Activated CD8-positive, alpha-beta memory T cell treated with anti-CD3 and anti-CD28 coated beads, Interleukin-2, amount 50 U/mL, for 1 hour (primary cell): Measurements from ENCODE around the gene CACNA1E.

Source experiments
- DNase-seq: peaks from one replicate; pipeline ENCODE4 v3.0.0-alpha.2; 2020; ENCODE audit errors: extremely low read depth

Gene CACNA1E

DNA sequence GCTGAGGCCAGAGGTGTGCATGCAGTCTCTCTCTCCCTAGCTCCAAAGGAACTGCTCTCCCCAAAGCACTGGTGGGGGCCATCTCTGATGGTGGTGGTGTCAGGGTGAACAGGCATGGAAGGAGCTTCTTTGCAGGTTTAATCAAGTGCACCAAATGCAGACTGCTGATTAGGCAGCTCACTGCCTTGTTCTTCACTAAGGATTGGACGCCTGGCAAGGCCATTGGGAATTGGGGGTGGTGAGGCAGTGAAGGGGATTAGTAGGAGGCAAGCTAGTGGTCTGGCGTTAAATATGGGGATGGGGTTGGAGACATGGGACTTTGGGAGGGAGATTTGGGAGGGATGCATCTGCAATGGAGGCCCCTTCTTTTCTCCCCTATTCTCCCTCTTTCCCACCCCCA is 1.5 kb downstream of the CACNA1E start:
- DNase-seq, result no peak

DNA sequence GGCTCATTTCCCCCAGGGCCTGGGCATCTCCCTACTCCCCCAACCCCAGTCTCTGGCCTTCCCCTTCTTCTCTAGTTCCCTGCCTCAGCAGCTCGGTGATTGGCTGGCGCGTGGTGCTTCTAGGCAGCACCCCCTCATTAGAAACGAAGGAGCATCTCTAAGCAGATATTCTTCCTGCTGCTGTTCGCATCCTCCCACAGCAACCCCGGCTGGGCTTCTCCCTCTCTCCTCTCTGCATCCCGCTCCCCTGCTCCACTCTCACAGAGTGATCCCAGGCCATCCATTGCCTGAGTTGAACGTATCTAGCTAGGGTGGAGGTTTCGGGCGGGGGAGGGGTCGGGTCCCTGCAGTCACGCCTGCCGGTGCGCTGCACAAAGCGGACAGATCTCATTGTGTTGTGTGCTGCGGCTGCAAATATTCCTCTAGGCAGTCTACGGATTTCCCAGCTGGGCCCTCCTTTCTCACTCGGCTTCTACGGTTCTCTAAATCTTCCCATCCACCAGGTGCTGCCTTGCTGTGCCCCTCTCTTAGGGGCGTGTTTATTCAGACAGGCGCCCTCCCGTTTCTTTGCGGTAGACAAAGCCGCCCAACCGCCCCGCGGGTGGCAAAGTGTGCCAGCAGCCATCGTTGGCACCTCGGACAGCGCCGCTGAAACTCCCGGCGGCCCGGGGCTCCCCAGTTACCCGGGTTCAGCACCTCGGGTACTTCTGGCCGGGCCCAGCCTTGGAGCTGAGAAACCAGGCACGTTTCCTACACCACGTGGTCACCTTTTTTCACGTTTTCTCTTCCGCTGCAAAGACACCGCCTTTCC is 2.2 kb downstream of the CACNA1E start:
- DNase-seq, result no peak

DNA sequence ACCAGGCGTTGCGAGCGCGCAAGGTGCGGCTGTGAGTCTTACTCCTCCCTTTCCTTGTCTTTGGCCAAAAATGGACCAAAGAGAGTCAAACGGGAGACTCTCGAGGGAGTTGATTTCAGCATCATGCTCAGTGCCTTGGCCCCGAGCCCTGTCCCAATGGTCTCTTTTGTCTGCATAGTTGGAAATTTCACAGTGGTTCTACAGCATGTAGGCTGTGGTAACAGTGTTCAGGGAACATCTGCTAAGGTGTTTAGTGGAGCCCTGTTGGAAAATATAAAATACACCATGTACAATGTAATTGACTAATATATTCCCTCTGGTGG is 2.7 kb downstream of the CACNA1E start:
- DNase-seq, result no peak

DNA sequence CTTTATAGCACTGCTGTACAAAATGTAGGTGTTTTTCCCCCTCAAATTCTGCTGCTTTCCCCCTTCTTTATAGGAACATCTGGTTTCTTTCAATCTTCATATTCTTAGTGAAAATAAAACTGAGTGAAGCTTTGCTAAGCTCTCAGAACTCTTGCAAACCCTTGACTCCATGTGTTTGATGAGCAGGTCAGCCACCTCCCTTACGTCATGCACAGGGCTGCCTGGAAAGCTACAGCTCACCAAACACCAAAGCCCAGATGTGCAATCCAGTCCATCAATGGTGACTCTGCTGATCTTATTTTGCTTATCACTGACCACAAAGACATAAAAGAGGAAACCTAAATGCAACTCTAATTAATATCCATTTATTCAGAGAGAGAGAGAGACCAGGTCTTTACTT is 5.5 kb downstream of the CACNA1E start:
- DNase-seq, result no peak

DNA sequence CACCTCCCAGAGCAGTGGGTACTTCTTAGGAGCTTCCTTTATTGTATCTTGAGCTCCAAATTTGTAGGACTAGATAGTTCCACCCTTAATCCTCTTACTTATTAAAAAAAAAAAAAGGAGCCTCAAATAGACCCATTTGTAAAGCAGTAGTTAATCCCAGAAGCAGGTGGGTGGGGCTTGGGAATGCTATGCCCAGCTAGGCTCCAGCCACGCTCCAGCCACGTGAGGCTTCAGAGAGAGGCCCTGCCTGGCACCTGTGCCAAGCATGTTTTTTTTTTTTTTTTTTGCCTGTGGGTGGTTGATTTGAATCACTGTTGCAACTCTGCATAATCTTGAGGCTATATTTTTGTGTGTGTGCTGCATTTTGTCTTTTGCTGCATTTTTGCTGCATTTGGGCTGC is 7.0 kb downstream of the CACNA1E start:
- no peak for DNase-seq

- DNase-seq, result no peak
Measured at GRCh38 chr1:181490740-181491712, 7.7 kb downstream of the CACNA1E start.

DNA sequence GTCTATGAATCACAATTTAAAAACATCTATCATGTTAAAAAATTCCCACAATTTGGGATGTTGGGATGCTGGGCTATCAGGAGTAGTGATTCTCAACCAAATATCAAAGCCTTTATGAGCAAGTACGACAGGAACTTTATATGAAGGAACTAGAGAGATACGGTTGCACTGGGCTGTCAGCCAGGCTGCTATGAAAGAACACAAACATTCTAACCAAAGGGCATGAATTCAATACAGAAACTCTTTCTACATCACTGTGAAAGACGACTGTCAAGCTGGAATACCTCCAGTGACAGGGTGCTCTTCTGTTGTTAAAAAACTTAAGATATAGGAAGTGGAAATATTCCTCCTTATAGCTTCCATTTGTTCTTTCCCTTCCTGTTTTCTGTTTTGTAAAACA is 9.8 kb downstream of the CACNA1E start:
- no peak for DNase-seq

GRCh38 chr1:181493885-181494284 is 10.6 kb downstream of the CACNA1E start:
- DNase-seq, result no peak

- no peak for DNase-seq
Measured at GRCh38 chr1:181496759-181497158, 13.4 kb downstream of the CACNA1E start.

DNA sequence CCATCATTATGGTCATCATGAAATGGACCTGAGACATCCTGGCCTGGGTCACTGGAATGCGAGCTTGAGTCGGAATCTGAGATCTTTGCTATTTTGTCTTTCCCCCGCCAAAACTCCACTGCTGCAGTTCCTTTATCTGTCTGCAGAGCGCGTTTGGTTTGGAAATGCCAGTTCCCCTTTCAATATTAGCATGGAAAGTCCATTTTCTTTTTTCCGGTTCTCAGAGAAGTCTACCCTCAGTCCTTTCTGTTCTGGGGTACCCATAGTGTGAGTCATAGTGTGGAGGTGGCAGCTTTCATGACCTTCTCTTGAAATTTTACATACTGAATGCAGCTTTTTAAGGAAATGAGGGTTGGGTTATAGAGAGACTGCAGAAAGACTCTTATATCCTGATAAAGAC is 14.6 kb downstream of the CACNA1E start:
- DNase-seq, result no peak

DNA sequence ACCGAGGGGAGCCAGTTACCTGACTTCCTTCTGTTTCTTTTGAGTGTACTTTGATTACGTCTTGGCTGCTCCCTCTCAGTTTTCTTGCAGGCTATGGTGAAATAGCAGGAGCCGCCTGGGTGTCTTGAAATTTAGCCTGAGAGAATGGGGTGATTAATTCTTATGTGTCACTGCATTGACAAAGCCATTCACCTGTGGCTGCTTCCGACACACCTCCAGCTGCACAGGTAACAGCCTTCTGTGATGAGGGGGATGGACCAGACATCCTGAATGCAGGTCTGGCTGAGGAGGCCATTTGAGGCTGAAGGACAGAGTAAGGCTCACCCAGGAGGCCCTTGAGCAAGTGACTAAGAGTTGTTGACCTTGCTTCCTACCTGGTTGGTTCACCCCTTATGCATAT is 16.5 kb downstream of the CACNA1E start:
- no peak for DNase-seq

GRCh38 chr1:181500636-181501035 is 17.3 kb downstream of the CACNA1E start:
- DNase-seq, result no peak

GRCh38 chr1:181501612-181502011 is 18.3 kb downstream of the CACNA1E start:
- no peak for DNase-seq

- DNase-seq, result no peak
Measured at GRCh38 chr1:181503171-181503810, 20.0 kb downstream of the CACNA1E start.

GRCh38 chr1:181504399-181504842 is 21.1 kb downstream of the CACNA1E start:
- DNase-seq, result no peak

DNA sequence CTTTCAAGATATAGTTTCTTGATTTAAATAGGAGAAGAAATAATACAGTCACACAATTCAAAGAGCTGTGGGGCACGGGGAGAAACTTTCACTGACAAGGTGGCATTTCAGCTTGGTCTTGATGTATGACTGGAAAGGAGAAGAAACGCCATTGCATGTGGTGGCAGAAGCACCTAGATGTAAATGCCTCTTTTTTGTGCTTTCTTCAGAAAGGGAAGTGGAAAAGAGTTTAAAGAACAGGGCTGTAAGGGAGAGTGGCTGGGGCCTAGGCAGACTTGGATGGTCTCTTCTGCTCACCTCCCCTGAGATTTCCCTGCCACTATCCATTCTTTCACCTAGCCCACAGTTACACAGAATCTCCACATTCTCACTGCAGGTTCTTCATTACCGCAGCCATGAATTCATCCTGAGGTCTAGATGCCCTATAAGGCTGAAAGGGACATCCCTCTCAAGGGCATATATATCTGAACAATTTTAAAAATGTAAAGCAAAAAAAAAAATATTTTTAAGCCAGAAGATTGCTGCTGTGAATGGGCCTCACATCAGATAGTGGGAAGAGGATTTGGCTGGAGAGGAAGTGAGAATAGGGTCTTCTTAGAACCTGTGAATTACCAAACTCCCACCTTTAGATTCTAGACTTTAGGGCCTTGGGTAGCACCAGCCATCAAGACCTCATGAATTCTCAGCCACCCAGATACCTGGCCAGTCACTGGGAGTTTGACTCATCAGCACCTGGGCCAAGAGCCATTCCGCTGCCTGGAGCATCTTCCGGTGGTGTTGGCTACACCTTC is 23.4 kb downstream of the CACNA1E start:
- no peak for DNase-seq

GRCh38 chr1:181508486-181509165 is 25.3 kb downstream of the CACNA1E start:
- DNase-seq, result no peak

DNA sequence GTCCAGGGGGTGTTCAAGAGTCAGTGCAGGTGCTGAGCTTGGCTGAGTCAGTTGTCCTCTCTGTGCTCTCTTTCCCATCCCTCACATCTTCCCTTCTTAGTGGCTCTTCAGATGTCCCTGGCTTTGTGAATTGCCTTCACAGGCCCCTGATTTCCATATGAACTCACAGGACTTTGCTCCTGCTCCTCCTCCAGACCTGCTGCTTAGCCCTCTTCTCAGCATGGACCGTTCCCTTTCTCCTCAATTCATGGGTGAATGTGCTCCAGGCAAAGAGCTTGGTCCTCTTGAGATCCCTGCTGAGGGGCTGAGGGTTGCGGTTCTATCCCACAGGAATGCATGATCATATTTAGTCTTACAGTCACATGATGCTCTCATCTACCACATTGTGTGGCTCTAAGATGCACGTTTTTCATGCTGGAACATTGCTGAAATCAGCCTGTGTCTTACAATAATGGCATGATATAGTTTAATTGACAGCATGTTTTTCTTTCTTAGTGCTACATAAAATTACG is 30.5 kb downstream of the CACNA1E start:
- no peak for DNase-seq

DNA sequence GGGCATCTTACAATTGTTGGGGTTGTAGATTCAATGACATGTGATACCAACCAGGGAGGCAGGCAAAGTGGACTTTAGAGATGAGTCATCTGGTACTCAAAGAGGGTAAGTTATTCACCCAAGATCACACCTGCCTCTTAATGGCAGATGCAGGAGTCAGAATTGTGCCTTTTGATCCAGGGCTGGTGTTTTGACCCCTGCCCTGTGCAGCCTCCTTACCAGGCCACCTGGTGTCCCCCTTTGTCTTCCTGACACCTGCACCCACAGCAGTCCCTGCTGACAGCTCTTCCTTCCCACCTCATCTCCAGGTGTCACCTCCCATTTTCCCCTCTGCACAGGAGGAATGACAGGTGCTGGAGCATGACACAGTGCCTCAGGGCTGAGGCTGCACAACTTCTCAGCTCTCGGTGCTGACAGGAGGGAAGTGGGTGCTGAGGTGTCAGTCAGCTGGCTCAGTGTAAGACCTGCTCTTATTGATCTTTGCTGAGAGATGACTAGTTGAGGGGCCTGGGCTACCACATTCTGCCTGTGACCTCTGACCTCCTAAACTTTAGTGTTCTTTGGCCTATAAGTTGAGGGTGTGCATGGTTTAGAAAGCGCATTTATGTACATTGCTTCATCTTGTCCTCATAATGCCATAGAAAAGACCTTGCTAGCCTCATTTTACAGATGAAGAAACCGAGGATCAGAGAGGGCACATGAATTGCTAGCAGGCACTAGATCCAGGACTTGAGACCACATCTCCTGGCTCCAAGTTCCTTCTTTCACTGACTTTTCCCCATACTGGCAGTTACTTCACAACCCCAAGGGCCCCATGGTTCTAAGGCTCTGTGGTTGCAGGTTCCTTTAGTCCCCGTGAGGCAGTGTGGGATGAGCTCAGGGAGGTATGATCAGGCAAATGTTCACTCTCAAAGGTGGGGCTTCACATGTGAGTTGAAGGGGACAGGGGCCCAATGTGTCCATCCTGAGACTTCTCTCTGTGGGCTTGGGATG is 31.3 kb downstream of the CACNA1E start:
- DNase-seq, result no peak

- no peak for DNase-seq
Measured at GRCh38 chr1:181516706-181517105, 33.4 kb downstream of the CACNA1E start.
